ENCODE results near the gene ARHGAP15. TPM values are rescaled to one million over a fixed set of nuclear protein-coding genes. Genes with fewer than 3 reads are reported as not detected.

The ARHGAP15 gene
- total RNA-seq, 1 donor from 2014 or later: 7.0 TPM

DNA sequence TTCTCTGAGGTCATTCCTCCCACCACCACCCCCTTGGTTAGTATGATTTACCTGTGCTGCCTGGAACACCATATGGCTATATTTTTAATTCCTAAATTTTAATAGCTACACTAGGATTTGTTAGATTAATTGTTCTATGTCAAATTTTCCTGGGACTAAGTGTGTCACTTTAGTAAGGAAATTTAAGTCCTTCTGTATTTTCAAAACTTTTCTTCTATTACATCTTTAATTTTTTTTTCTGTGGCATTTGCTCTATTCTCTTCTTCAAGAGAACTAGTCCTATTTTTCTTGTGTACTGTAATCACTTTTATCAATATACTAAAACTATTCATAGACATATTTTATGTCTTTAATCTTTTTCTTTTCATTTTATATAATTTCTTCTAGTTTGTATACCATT lies 456.9 kb downstream of the ARHGAP15 start:
- Histone ChIP-seq H3K27ac (replicated peaks) (no peak overlapping the region), H3K27me3 (ENCODE audit: low read depth) (no peaks in the 10 kb centered on the region), H3K4me1 (peaks cover 4% of the 10 kb centered on the region), H3K36me3 (no peaks in the 10 kb centered on the region), H3K9me3 (replicated peaks) (peaks cover 21% of the 10 kb centered on the region), H3K4me3 (no peak overlapping the region)
- intact Hi-C loops (cut with micrococcal nuclease): no loop called here
- no peak for DNase-seq
- no peak for TF ChIP-seq CTCF (IDR thresholded peaks at IDR 0.05; ENCODE audit: borderline replicate concordance)

DNA sequence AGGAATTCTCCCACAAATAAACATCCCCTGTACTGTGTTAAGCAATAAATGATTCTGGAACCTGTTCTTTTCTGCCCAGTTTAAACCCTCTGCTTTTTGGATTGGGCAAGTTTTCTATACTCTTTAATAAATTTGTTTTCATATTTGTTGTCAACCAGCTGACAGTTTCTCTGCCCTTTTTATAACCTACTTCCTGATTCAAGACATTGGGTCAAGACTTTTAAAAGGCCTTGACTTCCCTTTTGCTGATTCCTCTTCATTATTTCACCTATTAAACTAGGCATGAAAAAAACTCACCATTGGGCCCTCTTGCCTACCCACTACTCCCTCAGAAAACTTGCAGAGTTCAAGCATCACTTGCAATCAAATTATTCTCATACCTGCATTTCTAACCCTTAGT lies 459.5 kb downstream of the ARHGAP15 start:
- H3K27ac ChIP-seq (replicated peaks): no peak overlapping the region
- H3K4me1 ChIP-seq: no peaks in the 10 kb centered on the region
- no peak overlapping the region for H3K4me3 ChIP-seq
- intact Hi-C loops (cut with micrococcal nuclease): no loop called here
- no peak for DNase-seq
- no peaks in the 10 kb centered on the region for H3K36me3 ChIP-seq
- H3K9me3 ChIP-seq (replicated peaks): peaks cover 21% of the 10 kb centered on the region
- no peaks in the 10 kb centered on the region for H3K27me3 ChIP-seq (ENCODE audit: low read depth)
- TF ChIP-seq CTCF (IDR thresholded peaks at IDR 0.05; ENCODE audit: borderline replicate concordance): no peak

GRCh38 chr2:143594161-143594560 lies 464.9 kb downstream of the ARHGAP15 start:
- H3K36me3 ChIP-seq: no peaks in the 10 kb centered on the region
- intact Hi-C loops (cut with micrococcal nuclease): no loop called here
- H3K4me3 ChIP-seq: no peak overlapping the region
- no peak for TF ChIP-seq CTCF (IDR thresholded peaks at IDR 0.05; ENCODE audit: borderline replicate concordance)
- H3K27ac ChIP-seq (replicated peaks): no peak overlapping the region
- no peak for DNase-seq
- no peaks in the 10 kb centered on the region for H3K4me1 ChIP-seq
- H3K9me3 ChIP-seq (replicated peaks): no peaks in the 10 kb centered on the region
- H3K27me3 ChIP-seq (ENCODE audit: low read depth): no peaks in the 10 kb centered on the region

DNA sequence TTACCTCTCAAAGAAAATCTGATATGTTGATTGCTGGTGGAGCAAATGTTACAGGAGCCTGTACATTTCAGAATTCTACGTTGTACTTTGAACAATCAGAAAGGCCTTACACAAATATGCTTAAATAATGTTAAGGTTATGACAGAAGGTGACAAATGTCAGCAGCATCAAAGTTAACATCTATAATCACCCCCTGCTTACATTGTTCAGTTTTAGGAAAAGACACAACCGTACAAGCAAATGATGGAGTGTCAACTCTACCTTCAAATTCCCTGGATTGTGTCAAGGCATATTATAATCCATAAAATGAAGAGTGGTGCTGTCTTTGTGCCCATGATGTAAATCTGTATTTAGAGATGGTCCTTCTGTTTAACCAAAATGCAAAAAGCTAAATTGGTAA lies 465.5 kb downstream of the ARHGAP15 start:
- TF ChIP-seq CTCF (IDR thresholded peaks at IDR 0.05; ENCODE audit: borderline replicate concordance): no peak
- Histone ChIP-seq H3K36me3 (no peaks in the 10 kb centered on the region), H3K4me3 (no peak overlapping the region), H3K9me3 (replicated peaks) (no peaks in the 10 kb centered on the region), H3K4me1 (no peaks in the 10 kb centered on the region), H3K27me3 (ENCODE audit: low read depth) (no peaks in the 10 kb centered on the region), H3K27ac (replicated peaks) (no peak overlapping the region)
- no peak for DNase-seq
- intact Hi-C loops (cut with micrococcal nuclease): no loop called here

DNA sequence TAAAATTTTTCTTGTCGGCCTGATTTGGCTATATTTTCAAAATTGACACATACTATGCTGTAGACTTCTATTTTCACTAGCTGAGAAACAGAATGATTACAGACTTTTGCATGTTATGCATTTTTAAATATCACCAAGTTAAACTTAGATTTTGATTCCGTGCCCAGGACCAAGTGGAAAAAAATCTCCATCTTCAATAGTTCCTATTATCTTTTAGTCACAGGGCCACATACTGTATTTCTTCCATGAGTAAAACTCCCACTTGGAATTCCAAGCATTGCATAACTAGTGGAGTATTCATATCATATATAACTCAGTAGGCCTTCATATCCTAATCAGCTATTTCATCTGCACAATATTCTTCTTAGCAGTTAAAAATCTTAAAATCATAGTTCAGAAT lies 470.9 kb downstream of the ARHGAP15 start:
- no peak for TF ChIP-seq CTCF (IDR thresholded peaks at IDR 0.05; ENCODE audit: borderline replicate concordance)
- no peaks in the 10 kb centered on the region for H3K9me3 ChIP-seq (replicated peaks)
- no peaks in the 10 kb centered on the region for H3K27me3 ChIP-seq (ENCODE audit: low read depth)
- no peak overlapping the region for H3K27ac ChIP-seq (replicated peaks)
- no peak for DNase-seq
- intact Hi-C loops (cut with micrococcal nuclease): no loop called here
- H3K4me3 ChIP-seq: no peak overlapping the region
- H3K36me3 ChIP-seq: no peaks in the 10 kb centered on the region
- H3K4me1 ChIP-seq: no peaks in the 10 kb centered on the region

- Histone ChIP-seq H3K36me3 (no peaks in the 10 kb centered on the region), H3K27me3 (ENCODE audit: low read depth) (no peaks in the 10 kb centered on the region)
- DNase-seq: no peak
Observed at GRCh38 chr2:143601828-143602227, 472.6 kb downstream of the ARHGAP15 start.

More at GRCh38 chr2:143601828-143602227, 472.6 kb downstream of the ARHGAP15 start:
- intact Hi-C loops (cut with micrococcal nuclease): no loop called here
- H3K4me3 ChIP-seq: no peak overlapping the region
- no peaks in the 10 kb centered on the region for H3K4me1 ChIP-seq
- no peaks in the 10 kb centered on the region for H3K9me3 ChIP-seq (replicated peaks)
- TF ChIP-seq CTCF (IDR thresholded peaks at IDR 0.05; ENCODE audit: borderline replicate concordance): no peak
- no peak overlapping the region for H3K27ac ChIP-seq (replicated peaks)
